Muscle layer of colon (tissue), 2 donors: ENCODE results near the gene PTGFRN.

ENCODE experiments used
- H3K27ac ChIP-seq: one replicate; pipeline ENCODE4 v1.7.0; 2013; ENCODE audit warnings: low read depth, mild to moderate bottlenecking, low read length, moderate library complexity
- H3K27me3 ChIP-seq, 2 donors: one replicate each; pipeline ENCODE4 v1.7.0; 2013; ENCODE audit warnings: low read length in 2 of 2, mild to moderate bottlenecking in 2 of 2; ENCODE audit not compliant: insufficient read depth in 2 of 2, control insufficient read depth in 1 of 2
- H3K36me3 ChIP-seq: one replicate; pipeline ENCODE4 v1.7.0; 2013; ENCODE audit warnings: mild to moderate bottlenecking, low read length; ENCODE audit not compliant: insufficient read depth
- H3K4me1 ChIP-seq: one replicate; pipeline ENCODE4 v1.7.0; 2013; ENCODE audit warnings: mild to moderate bottlenecking, low read length; ENCODE audit not compliant: insufficient read depth
- H3K4me3 ChIP-seq, 2 donors: one replicate each; pipeline ENCODE4 v1.7.0; 2013; ENCODE audit warnings: low read length in 2 of 2, low read depth in 1 of 2, mild to moderate bottlenecking in 1 of 2, moderate library complexity in 1 of 2
- H3K9ac ChIP-seq: one replicate; pipeline ENCODE4 v1.7.0; 2013; ENCODE audit warnings: low read length
- H3K9me3 ChIP-seq: one replicate; pipeline ENCODE4 v1.7.0; 2013; ENCODE audit warnings: mild to moderate bottlenecking, low read length
- donor health status: abdominal sarcoma.
- donor health status: Adenocarcinoma of cecum.

The PTGFRN gene

GRCh38 chr1:116997066-116997465 is 87.3 kb downstream of the PTGFRN start:
- Histone ChIP-seq H3K27me3 (no peaks in the 10 kb centered on the region), H3K9ac (no peak overlapping the region), H3K4me3 (no peak overlapping the region), H3K4me1 (peaks cover 2% of the 10 kb centered on the region), H3K36me3 (no peaks in the 10 kb centered on the region), H3K9me3 (no peaks in the 10 kb centered on the region), H3K27ac (no peak overlapping the region)

GRCh38 chr1:116997636-116998035 is 87.9 kb downstream of the PTGFRN start:
- Histone ChIP-seq H3K9ac (no peak overlapping the region), H3K36me3 (no peaks in the 10 kb centered on the region), H3K4me3 (no peak overlapping the region), H3K27ac (no peak overlapping the region), H3K27me3 (no peaks in the 10 kb centered on the region), H3K4me1 (no peaks in the 10 kb centered on the region), H3K9me3 (no peaks in the 10 kb centered on the region)

GRCh38 chr1:116999596-116999995 is 89.9 kb downstream of the PTGFRN start:
- Histone ChIP-seq H3K9me3 (no peaks in the 10 kb centered on the region), H3K9ac (no peak overlapping the region), H3K27ac (no peak overlapping the region), H3K4me3 (no peak overlapping the region), H3K27me3 (no peaks in the 10 kb centered on the region), H3K4me1 (no peaks in the 10 kb centered on the region), H3K36me3 (no peaks in the 10 kb centered on the region)

GRCh38 chr1:117000142-117000541 is 90.4 kb downstream of the PTGFRN start:
- Histone ChIP-seq H3K4me1 (no peaks in the 10 kb centered on the region), H3K27me3 (no peaks in the 10 kb centered on the region), H3K4me3 (no peak overlapping the region), H3K36me3 (no peaks in the 10 kb centered on the region), H3K27ac (no peak overlapping the region), H3K9me3 (no peaks in the 10 kb centered on the region), H3K9ac (no peak overlapping the region)

DNA sequence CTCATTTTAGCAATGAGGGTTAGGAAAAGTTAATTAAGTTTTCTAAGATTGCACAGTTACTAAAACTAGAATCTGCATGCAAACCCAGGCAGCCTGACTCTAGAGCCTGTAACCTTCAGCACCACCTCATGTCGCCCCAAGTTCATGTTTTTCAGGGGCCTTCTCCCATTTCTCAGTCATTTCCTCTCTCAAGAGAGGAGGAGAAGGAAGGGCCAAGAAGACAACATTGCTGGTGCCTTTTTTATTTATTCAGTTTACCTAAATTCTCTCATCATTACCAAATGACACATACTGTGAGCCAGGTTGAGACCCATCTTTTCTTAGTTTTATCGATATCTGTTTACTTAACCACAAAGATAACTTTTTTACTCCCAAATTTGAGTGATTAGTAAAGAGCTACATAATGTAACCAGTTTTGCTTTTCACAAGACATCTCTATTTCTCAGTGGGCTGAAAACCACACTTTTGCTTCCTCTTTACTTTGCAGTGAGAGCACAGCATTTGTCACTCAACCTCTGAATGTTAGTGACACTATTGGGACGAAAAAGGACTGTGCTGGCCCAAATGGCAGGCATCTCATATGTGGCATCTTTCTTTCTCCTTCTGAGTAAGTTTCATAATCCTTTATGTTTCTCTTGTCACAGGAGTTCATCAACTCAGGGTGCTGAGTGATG is 91.7 kb downstream of the PTGFRN start, which contains the start of gene CD101:
CD101 (plus strand) TSS at position 507 of the 674 bp plus-strand sequence; CDS start at position 565, 58 bp downstream.
- Histone ChIP-seq H3K4me3 (no peak within 1 kb of the TSS), H3K27me3 (no peaks in the 10 kb centered on the region), H3K9me3 (no peaks in the 10 kb centered on the region), H3K9ac (no peak within 1 kb of the TSS), H3K4me1 (no peaks in the 10 kb centered on the region), H3K36me3 (no peaks in the 10 kb centered on the region), H3K27ac (no peak within 1 kb of the TSS)

DNA sequence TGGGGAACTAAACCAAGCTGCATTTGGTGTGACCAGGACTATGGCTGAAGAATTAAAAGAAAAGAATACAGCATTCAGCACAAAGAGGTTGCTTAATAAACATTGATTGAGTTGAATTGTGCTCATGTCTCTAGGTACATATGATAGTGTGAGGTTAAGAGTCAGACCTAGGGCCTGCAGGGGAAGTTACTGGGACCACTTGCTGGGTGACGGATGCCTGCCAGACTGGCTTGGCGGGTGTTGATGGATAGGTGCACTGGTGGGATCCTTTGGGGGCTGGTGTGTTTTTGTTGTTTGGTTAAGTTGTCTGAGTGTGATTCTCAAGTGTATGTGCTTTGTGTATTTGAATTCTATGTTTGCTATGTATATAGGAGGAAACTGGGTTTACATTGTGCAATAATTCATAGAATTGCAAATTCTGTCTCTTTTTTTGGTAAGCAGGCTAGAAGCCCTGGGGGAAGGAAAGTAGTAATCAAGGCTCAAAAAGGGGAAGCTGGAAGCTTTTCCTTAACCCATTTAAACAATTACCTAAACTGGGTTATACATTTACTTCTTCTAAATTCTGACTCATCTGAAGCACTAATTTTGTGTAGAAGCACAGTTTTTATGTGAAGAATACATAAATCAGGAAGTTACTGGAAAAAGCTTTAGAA is 93.6 kb downstream of the PTGFRN start:
- no peak overlapping the region for H3K9ac ChIP-seq
- H3K36me3 ChIP-seq: no peaks in the 10 kb centered on the region
- H3K9me3 ChIP-seq: no peaks in the 10 kb centered on the region
- no peak overlapping the region for H3K27ac ChIP-seq
- peaks cover 5% of the 10 kb centered on the region for H3K4me1 ChIP-seq
- no peaks in the 10 kb centered on the region for H3K27me3 ChIP-seq
- no peak overlapping the region for H3K4me3 ChIP-seq

DNA sequence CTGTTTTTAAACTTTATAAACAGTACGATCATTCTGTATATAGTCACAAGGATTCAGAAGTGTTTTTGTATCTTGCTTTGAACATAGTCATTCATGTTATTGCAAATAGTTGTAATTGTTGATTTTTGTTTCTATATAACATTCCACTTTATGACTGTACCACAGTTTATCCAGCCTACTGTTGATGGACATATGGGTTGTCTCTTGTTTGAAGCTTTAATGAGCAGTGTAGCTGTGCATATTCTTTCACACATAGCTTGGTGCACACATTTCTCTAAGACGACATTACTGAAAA is 98.0 kb downstream of the PTGFRN start:
- H3K9ac ChIP-seq: no peak overlapping the region
- H3K27me3 ChIP-seq: no peaks in the 10 kb centered on the region
- peaks cover 5% of the 10 kb centered on the region for H3K4me1 ChIP-seq
- H3K4me3 ChIP-seq: no peak overlapping the region
- H3K36me3 ChIP-seq: no peaks in the 10 kb centered on the region
- no peak overlapping the region for H3K27ac ChIP-seq
- no peaks in the 10 kb centered on the region for H3K9me3 ChIP-seq

DNA sequence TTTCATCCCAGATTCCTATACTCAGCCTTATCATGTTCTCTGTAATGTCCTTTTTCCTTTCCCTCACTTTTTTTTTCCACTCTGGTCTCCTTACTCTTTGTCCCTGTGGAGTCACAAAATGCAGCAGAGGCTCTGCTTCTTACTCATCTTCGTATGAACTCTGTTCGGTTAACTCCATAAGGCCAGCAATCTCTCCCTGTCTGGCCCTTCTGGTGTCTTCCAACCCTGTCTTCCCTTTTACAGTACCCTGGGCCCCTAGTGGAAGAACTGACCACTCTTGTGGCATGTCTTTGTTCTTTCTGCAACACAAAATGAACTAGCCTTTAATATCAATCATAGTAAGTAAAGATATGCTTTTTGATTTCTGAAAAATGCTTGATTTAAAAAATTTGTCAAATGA is 98.9 kb downstream of the PTGFRN start:
- H3K4me3 ChIP-seq: no peak overlapping the region
- no peak overlapping the region for H3K27ac ChIP-seq
- H3K36me3 ChIP-seq: no peaks in the 10 kb centered on the region
- peaks cover 5% of the 10 kb centered on the region for H3K4me1 ChIP-seq
- H3K27me3 ChIP-seq: no peaks in the 10 kb centered on the region
- no peak overlapping the region for H3K9ac ChIP-seq
- no peaks in the 10 kb centered on the region for H3K9me3 ChIP-seq

DNA sequence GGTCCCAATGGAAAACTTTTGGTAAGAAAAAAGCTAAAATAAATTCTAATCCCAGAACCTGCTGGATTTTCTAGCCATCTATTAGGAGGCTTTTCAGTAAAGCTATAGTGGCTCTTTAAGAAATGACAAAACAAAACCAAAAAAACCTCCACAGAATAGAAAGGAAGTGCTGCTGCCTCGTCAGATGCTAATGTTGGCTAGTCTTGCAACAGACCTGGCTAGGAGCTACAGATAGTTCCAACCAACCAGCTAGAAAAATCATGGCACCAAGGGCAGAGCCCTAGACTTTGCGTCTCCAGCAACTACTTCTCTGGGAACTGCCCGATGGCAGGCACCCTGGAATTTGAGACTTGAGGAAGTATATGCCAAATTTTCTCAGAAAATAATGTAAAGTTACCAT is 99.4 kb downstream of the PTGFRN start:
- Histone ChIP-seq H3K4me3 (no peak overlapping the region), H3K27me3 (no peaks in the 10 kb centered on the region), H3K9me3 (no peaks in the 10 kb centered on the region), H3K27ac (no peak overlapping the region), H3K36me3 (no peaks in the 10 kb centered on the region), H3K4me1 (peaks cover 5% of the 10 kb centered on the region), H3K9ac (no peak overlapping the region)

DNA sequence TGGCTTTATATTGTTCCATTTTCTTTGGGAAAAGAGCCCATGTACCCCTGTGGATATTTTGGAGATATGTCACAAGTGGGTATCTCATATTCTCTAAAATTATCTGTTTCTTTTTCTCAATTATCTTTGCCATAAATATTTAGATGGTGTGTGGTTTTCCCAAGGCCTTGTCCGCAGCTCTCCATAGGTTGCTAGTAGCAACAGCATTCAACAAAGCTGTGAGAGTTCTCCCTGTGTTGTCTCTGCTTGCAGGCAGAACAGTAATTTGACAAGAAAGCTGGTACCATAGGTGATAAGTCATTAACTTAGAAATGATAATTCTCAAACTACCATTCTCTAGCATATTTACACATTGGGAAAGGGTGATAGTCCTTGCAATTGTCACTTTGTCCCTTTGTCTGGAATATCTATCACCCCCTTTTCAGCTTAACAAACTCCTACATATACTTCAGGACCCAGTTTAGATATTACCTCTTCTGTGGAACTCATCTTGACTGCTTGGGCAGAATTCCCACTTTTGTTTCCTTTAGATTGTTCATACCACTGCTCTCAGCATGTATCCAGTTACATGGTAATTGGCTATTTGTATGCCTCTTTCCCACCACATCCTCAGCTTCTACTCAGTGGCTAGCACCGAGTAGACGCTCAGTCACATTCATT is 100.7 kb downstream of the PTGFRN start:
- Histone ChIP-seq H3K36me3 (no peaks in the 10 kb centered on the region), H3K9me3 (no peaks in the 10 kb centered on the region), H3K27ac (no peak overlapping the region), H3K27me3 (no peaks in the 10 kb centered on the region), H3K4me1 (peaks cover 5% of the 10 kb centered on the region), H3K4me3 (no peak overlapping the region), H3K9ac (no peak overlapping the region)

DNA sequence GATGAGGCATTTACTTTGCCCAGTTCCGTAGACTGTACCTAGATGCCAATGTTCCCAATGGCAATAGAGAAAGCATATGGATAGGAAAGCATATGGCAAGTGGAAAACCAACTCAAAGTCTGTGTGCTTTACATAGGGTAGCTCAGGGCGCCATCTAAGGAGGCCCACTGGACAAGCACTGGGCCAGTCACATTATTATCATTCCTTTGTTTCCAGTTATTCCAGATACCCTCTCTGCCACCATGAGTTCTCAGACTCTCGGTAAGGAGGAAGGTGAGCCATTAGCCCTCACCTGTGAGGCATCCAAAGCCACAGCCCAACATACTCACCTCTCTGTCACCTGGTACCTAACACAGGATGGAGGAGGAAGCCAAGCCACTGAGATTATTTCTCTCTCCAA is 101.6 kb downstream of the PTGFRN start:
- H3K36me3 ChIP-seq: no peaks in the 10 kb centered on the region
- no peak overlapping the region for H3K9ac ChIP-seq
- H3K4me3 ChIP-seq: no peak overlapping the region
- H3K27me3 ChIP-seq: no peaks in the 10 kb centered on the region
- H3K27ac ChIP-seq: no peak overlapping the region
- H3K9me3 ChIP-seq: no peaks in the 10 kb centered on the region
- peaks cover 5% of the 10 kb centered on the region for H3K4me1 ChIP-seq
